ENCODE results near the gene NKAIN2.

NKAIN2 gene

GRCh38 chr6:123941855-123942254 lies 138.2 kb downstream of the NKAIN2 start:
- no peak for TF ChIP-seq CTCF (IDR thresholded peaks at IDR 0.05; ENCODE audit: low read depth, low read length)
- no peak for DNase-seq (ENCODE audit: extremely low read depth, low read depth)

- no peak for TF ChIP-seq CTCF (IDR thresholded peaks at IDR 0.05; ENCODE audit: low read depth, low read length)
- no peak for DNase-seq (ENCODE audit: extremely low read depth, low read depth)
These were observed 141.7 kb downstream of the NKAIN2 start for GRCh38 chr6:123945386-123945785.

GRCh38 chr6:123953920-123954319 lies 150.3 kb downstream of the NKAIN2 start:
- DNase-seq (ENCODE audit: extremely low read depth, low read depth) = no peak
- TF ChIP-seq CTCF (IDR thresholded peaks at IDR 0.05; ENCODE audit: low read depth, low read length) = no peak

GRCh38 chr6:123956492-123957139 lies 153.0 kb downstream of the NKAIN2 start:
- TF ChIP-seq CTCF (IDR thresholded peaks at IDR 0.05; ENCODE audit: low read depth, low read length) = no peak
- no peak for DNase-seq (ENCODE audit: extremely low read depth, low read depth)

- TF ChIP-seq CTCF (IDR thresholded peaks at IDR 0.05; ENCODE audit: low read depth, low read length) = no peak
- DNase-seq (ENCODE audit: extremely low read depth, low read depth) = no peak
These were observed 158.8 kb downstream of the NKAIN2 start for GRCh38 chr6:123962508-123962907.

GRCh38 chr6:123965894-123966293 lies 162.2 kb downstream of the NKAIN2 start:
- no peak for DNase-seq (ENCODE audit: extremely low read depth, low read depth)
- TF ChIP-seq CTCF (IDR thresholded peaks at IDR 0.05; ENCODE audit: low read depth, low read length) = no peak

- DNase-seq (ENCODE audit: extremely low read depth, low read depth) = no peak
These were observed 163.0 kb downstream of the NKAIN2 start for GRCh38 chr6:123966618-123967017.

More at GRCh38 chr6:123966618-123967017, 163.0 kb downstream of the NKAIN2 start:
- TF ChIP-seq CTCF (IDR thresholded peaks at IDR 0.05; ENCODE audit: low read depth, low read length) = no peak
